Kidney (tissue), 14 donors: ENCODE data around the gene DNASE1L3. TPM values are rescaled to one million over a fixed set of nuclear protein-coding genes. Genes with fewer than 3 reads are reported as not detected.

Experiments used
- DNase-seq, 5 donors: peaks; one replicate each; pipeline ENCODE4 v3.0.0-alpha.2; 2013 to 2020
- FAIRE-seq: peaks from 2 replicates; lab custom pipeline; 2012; peaks lifted over from hg19 to GRCh38; lab: Jason Lieb, UNC
- H3K27ac ChIP-seq, 2 donors: one replicate each; pipeline ENCODE4 v1.7.0; 2013; ENCODE audit warnings: low read depth in 2 of 2, low read length in 2 of 2, inconsistent platforms in 1 of 2
- H3K27me3 ChIP-seq: one replicate; pipeline ENCODE4 v1.7.1; 2013; ENCODE audit warnings: low read length, inconsistent platforms; ENCODE audit not compliant: control insufficient read depth, insufficient read depth
- H3K36me3 ChIP-seq, 3 donors: one replicate each; pipeline versions ENCODE4 v1.7.0 to v1.7.1; 2013; ENCODE audit warnings: low read length in 3 of 3, control low read depth in 1 of 3, inconsistent platforms in 1 of 3; ENCODE audit not compliant: insufficient read depth in 3 of 3, control insufficient read depth in 2 of 3
- H3K4me1 ChIP-seq, 3 donors: one replicate each; pipeline versions ENCODE4 v1.7.0 to v1.7.1; 2013; ENCODE audit warnings: low read length in 3 of 3, inconsistent platforms in 1 of 3, low read depth in 1 of 3; ENCODE audit not compliant: control insufficient read depth in 2 of 3, insufficient read depth in 2 of 3
- H3K4me3 ChIP-seq, 3 donors: one replicate each; pipeline versions ENCODE4 v1.7.0 to v1.8.1; 2013; ENCODE audit warnings: low read length in 3 of 3, control low read depth in 1 of 3, inconsistent platforms in 1 of 3
- H3K9ac ChIP-seq, 3 donors: one replicate each; pipeline versions ENCODE4 v1.7.0 to v1.7.1; 2013; ENCODE audit warnings: low read length in 3 of 3, control low read depth in 1 of 3, inconsistent platforms in 1 of 3
- H3K9me3 ChIP-seq, 3 donors: one replicate each; pipeline versions ENCODE4 v1.7.0 to v1.7.1; 2013; ENCODE audit warnings: low read length in 3 of 3, control low read depth in 1 of 3, inconsistent platforms in 1 of 3; ENCODE audit not compliant: control insufficient read depth in 2 of 3, insufficient read depth in 1 of 3
- CTCF ChIP-seq: IDR thresholded peaks from 3 replicates; pipeline ENCODE4 v1.5.1; 2012; ENCODE audit warnings: mild to moderate bottlenecking, moderate library complexity, borderline replicate concordance; ENCODE audit not compliant: insufficient read depth; ENCODE audit errors: extremely low read depth
- intact Hi-C: fragments of 100-400 bp; cut with DNase I; formaldehyde crosslinking; loops from one replicate; pipeline ENCODE4 v1.11.1; 2022
- polyA plus RNA-seq: library from polyadenylated mRNA; stranded (reverse); fragments of 350-450 nt; fragmentation: Illumina TruSeq; extraction: RNeasy Lipid Tissue Mini Kit (QIAGEN cat#74804); gene quantifications from one replicate; pipeline ENCODE4 v1.2.3, GENCODE V29; 2014; ENCODE audit warnings: low read depth, low replicate concordance; ENCODE audit not compliant: insufficient read depth
- total RNA-seq: library from RNA; stranded (reverse); fragmentation: NEBNext Ultra II Directional; extraction: Animal tissue kit (Norgen Biotek cat#: 25700); gene quantifications from one replicate; pipeline ENCODE4 v1.2.1, GENCODE V29; 2021
- donor health status: control.
- donor health status: control.
- donor health status: control.
- donor health status: control.
- donor health status: control.
- donor health status: DM: yes; HTN: yes; CAD: no.
- donor health status: Normal renal cell carcinoma (clear cell type).

Gene DNASE1L3
- total and polyA plus RNA-seq, 2 donors from 2014 or later = 24.9 to 27.5 TPM

- no peak for TF ChIP-seq CTCF
- H3K9ac ChIP-seq = no peak overlapping the region
- H3K4me3 ChIP-seq = no peak overlapping the region
- DNase-seq (no peak), FAIRE-seq (no peak)
- no peak overlapping the region for H3K27ac ChIP-seq
- H3K27me3 ChIP-seq = no peaks in the 10 kb centered on the region
- no peaks in the 10 kb centered on the region for H3K9me3 ChIP-seq
- H3K4me1 ChIP-seq = peaks cover 0 to 5% (median 0%) of the 10 kb centered on the region in 3 donors
- H3K36me3 ChIP-seq = no peaks in the 10 kb centered on the region
- intact Hi-C loops = no loop called here
These were observed 8.1 kb upstream of the DNASE1L3 start for GRCh38 chr3:58218904-58219303.

GRCh38 chr3:58217209-58217811 lies 6.5 kb upstream of the DNASE1L3 start:
- peak overlapping the region in 1 of 2 donors; percentile 20 for H3K27ac ChIP-seq
- FAIRE-seq (no peak), DNase-seq (peak; percentile 59 to 84 (median 62))
- no peak overlapping the region for H3K9ac ChIP-seq
- no peaks in the 10 kb centered on the region for H3K27me3 ChIP-seq
- H3K36me3 ChIP-seq = no peaks in the 10 kb centered on the region
- intact Hi-C loops = no loop called here
- TF ChIP-seq CTCF = peak; percentile 82
- no peak overlapping the region for H3K4me3 ChIP-seq
- H3K4me1 ChIP-seq = peaks cover 0 to 5% (median 0%) of the 10 kb centered on the region in 3 donors
- no peaks in the 10 kb centered on the region for H3K9me3 ChIP-seq

- FAIRE-seq = no peak
- H3K27ac ChIP-seq = no peak overlapping the region
These were observed 5.9 kb upstream of the DNASE1L3 start for GRCh38 chr3:58216496-58217195.

More at GRCh38 chr3:58216496-58217195, 5.9 kb upstream of the DNASE1L3 start:
- Histone ChIP-seq H3K27me3 (no peaks in the 10 kb centered on the region), H3K9ac (no peak overlapping the region), H3K9me3 (no peaks in the 10 kb centered on the region), H3K4me3 (no peak overlapping the region), H3K36me3 (no peaks in the 10 kb centered on the region), H3K4me1 (peaks cover 0 to 5% (median 0%) of the 10 kb centered on the region in 3 donors)
- intact Hi-C loops = no loop called here
- no peak for TF ChIP-seq CTCF
- no peak for DNase-seq
